ENCODE data around the gene SLC39A7.

Gene SLC39A7

DNA sequence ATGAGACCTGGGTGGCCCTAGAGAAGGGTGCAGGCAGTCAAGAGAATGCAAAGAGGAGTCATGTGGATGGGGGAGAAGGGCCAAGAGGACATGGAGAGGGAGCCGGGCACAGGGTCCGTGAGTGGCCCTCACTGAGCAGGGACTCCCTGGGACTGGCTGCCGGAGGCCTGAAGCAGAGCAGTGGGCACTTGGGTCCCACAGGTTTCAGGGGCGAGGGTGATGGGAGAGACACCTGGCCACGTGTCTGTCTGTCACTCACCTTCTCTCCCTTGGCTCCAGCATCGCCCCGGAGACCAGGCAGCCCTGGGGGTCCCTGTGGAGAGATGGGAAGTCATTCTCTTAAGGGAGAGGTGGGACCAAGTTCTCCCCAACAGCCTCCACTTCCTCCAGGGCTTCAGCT, 33.9 kb upstream of the SLC39A7 start:
- DNase-seq (ENCODE audit: low read depth in 1 of 2, low spot score in 1 of 2) = no peak
- Histone ChIP-seq H3K4me3 (replicated peaks; ENCODE audit: insufficient read depth, low read length) (no peak overlapping the region), H3K27me3 (ENCODE audit: insufficient read depth, poor library complexity, severe bottlenecking) (no peaks in the 10 kb centered on the region), H3K27ac (replicated peaks) (no peak overlapping the region)
- TF ChIP-seq SPI1 (IDR thresholded peaks at IDR 0.05; ENCODE audit: borderline replicate concordance, low read depth) = no peak
- TF ChIP-seq GABPA (IDR thresholded peaks at IDR 0.05; ENCODE audit: low read depth) = no peak
- TF ChIP-seq, protein P1, sequence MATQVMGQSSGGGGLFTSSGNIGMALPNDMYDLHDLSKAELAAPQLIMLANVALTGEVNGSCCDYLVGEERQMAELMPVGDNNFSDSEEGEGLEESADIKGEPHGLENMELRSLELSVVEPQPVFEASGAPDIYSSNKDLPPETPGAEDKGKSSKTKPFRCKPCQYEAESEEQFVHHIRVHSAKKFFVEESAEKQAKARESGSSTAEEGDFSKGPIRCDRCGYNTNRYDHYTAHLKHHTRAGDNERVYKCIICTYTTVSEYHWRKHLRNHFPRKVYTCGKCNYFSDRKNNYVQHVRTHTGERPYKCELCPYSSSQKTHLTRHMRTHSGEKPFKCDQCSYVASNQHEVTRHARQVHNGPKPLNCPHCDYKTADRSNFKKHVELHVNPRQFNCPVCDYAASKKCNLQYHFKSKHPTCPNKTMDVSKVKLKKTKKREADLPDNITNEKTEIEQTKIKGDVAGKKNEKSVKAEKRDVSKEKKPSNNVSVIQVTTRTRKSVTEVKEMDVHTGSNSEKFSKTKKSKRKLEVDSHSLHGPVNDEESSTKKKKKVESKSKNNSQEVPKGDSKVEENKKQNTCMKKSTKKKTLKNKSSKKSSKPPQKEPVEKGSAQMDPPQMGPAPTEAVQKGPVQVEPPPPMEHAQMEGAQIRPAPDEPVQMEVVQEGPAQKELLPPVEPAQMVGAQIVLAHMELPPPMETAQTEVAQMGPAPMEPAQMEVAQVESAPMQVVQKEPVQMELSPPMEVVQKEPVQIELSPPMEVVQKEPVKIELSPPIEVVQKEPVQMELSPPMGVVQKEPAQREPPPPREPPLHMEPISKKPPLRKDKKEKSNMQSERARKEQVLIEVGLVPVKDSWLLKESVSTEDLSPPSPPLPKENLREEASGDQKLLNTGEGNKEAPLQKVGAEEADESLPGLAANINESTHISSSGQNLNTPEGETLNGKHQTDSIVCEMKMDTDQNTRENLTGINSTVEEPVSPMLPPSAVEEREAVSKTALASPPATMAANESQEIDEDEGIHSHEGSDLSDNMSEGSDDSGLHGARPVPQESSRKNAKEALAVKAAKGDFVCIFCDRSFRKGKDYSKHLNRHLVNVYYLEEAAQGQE (IDR thresholded peaks at IDR 0.05; ENCODE audit: insufficient replicate concordance, low read depth) = no peak
- TF ChIP-seq POLR2AphosphoS5 (IDR thresholded peaks at IDR 0.05; ENCODE audit: low read depth) = no peak
- no peak for TF ChIP-seq CTCF (IDR thresholded peaks at IDR 0.05; ENCODE audit: insufficient read depth, low read length)

DNA sequence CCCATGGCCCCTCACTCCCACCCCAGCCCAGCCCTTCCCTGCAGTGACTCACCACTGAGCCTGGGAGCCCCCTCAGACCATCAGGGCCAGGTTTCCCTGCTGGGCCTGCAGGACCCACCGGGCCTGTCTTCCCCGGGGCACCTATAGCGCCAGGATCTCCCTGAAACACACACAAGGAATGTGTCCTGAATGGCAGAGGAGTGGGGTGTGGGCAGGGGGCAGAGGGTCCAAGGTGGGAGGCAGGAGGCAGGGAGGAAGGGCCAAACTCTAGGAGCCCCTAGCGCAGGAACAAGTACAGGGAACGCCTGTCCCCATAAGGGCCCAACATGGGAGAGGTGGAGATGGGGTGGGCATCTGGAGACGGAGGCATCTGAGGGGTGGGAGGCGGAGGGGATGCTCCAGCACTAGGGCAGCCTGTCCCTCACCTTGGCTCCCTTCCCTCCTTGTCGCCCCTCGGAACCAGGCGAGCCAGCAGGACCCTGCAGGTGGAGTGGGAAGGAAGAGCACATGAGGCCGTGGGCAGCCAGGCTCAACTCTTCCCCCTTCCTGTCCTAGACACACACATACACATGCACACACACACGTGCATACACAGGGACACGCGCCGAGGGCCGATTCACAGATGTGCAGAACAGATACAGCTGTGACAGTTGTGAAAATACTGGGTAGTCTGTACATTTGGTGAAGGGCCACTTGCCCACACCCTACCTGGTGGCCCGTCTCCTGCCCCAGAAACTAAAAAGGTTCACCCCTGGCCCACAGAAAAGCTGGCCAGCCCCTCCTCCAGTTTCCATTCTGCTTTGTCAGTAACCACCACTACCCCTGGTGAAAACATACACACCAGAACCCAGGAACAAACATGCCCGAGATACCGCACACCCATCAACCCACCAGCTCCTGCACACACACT, 33.0 kb upstream of the SLC39A7 start:
- no peak overlapping the region for H3K4me3 ChIP-seq (replicated peaks; ENCODE audit: insufficient read depth, low read length)
- no peak overlapping the region for H3K27ac ChIP-seq (replicated peaks)
- DNase-seq (ENCODE audit: low read depth in 1 of 2, low spot score in 1 of 2) = no peak
- TF ChIP-seq, protein P1 (IDR thresholded peaks at IDR 0.05; ENCODE audit: insufficient replicate concordance, low read depth) = no peak
- no peak for TF ChIP-seq POLR2AphosphoS5 (IDR thresholded peaks at IDR 0.05; ENCODE audit: low read depth)
- TF ChIP-seq CTCF (IDR thresholded peaks at IDR 0.05; ENCODE audit: insufficient read depth, low read length) = no peak
- TF ChIP-seq SPI1 (IDR thresholded peaks at IDR 0.05; ENCODE audit: borderline replicate concordance, low read depth) = no peak
- TF ChIP-seq GABPA (IDR thresholded peaks at IDR 0.05; ENCODE audit: low read depth) = no peak
- no peaks in the 10 kb centered on the region for H3K27me3 ChIP-seq (ENCODE audit: insufficient read depth, poor library complexity, severe bottlenecking)

DNA sequence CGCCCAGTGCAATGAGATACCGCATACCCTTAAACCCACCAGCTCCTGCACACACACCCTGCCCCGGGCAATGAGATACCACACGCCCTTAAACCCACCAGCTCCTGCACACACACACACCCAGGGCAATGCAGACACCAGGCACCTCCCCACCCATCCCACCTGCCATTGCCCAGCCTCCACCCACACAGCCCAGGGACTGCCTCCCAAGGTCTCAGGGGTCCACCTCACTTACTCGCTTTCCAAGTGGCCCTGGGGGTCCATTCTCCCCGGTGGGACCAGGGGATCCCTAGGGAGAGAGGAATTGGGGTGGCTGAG, 32.4 kb upstream of the SLC39A7 start:
- Histone ChIP-seq H3K27ac (replicated peaks) (no peak overlapping the region), H3K4me3 (replicated peaks; ENCODE audit: insufficient read depth, low read length) (no peak overlapping the region), H3K27me3 (ENCODE audit: insufficient read depth, poor library complexity, severe bottlenecking) (no peaks in the 10 kb centered on the region)
- TF ChIP-seq, protein P1 (IDR thresholded peaks at IDR 0.05; ENCODE audit: insufficient replicate concordance, low read depth) = no peak
- TF ChIP-seq CTCF (IDR thresholded peaks at IDR 0.05; ENCODE audit: insufficient read depth, low read length) (no peak), POLR2AphosphoS5 (IDR thresholded peaks at IDR 0.05; ENCODE audit: low read depth) (no peak), SPI1 (IDR thresholded peaks at IDR 0.05; ENCODE audit: borderline replicate concordance, low read depth) (no peak), GABPA (IDR thresholded peaks at IDR 0.05; ENCODE audit: low read depth) (no peak)
- DNase-seq (ENCODE audit: low read depth in 1 of 2, low spot score in 1 of 2) = no peak

All from HL-60 (cell line).